Breast epithelium (tissue), 3 donors: ENCODE data around the gene SLC41A3.

Experiments used
- POLR2AphosphoS5 ChIP-seq, 3 donors: sonication (generic); formaldehyde crosslinking; IDR thresholded peaks; one replicate each; pipeline ENCODE4 v1.6.1; 2017; ENCODE audit warnings: antibody characterized with exemption in 3 of 3
- TF ChIP-seq, protein P1 (sequence below), 3 donors: fragments of 450-650 bp; IDR thresholded peaks; one replicate each; pipeline ENCODE4 v1.5.1; 2016 to 2017; ENCODE audit warnings: antibody characterized with exemption in 3 of 3, mild to moderate bottlenecking in 3 of 3, moderate library complexity in 3 of 3

GRCh38 chr3:126051741-126052140 is 32.2 kb downstream of the SLC41A3 start:
- TF ChIP-seq, protein P1, sequence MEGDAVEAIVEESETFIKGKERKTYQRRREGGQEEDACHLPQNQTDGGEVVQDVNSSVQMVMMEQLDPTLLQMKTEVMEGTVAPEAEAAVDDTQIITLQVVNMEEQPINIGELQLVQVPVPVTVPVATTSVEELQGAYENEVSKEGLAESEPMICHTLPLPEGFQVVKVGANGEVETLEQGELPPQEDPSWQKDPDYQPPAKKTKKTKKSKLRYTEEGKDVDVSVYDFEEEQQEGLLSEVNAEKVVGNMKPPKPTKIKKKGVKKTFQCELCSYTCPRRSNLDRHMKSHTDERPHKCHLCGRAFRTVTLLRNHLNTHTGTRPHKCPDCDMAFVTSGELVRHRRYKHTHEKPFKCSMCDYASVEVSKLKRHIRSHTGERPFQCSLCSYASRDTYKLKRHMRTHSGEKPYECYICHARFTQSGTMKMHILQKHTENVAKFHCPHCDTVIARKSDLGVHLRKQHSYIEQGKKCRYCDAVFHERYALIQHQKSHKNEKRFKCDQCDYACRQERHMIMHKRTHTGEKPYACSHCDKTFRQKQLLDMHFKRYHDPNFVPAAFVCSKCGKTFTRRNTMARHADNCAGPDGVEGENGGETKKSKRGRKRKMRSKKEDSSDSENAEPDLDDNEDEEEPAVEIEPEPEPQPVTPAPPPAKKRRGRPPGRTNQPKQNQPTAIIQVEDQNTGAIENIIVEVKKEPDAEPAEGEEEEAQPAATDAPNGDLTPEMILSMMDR (IDR thresholded peaks at IDR 0.05): no peak
- no peak for TF ChIP-seq POLR2AphosphoS5 (IDR thresholded peaks at IDR 0.05)
